ENCODE results near the gene AJUBA. TPM values are rescaled to one million over a fixed set of nuclear protein-coding genes. Genes with fewer than 3 reads are reported as not detected.
A peak's percentile ranks its signal among the peaks of the same experiment; 100 is the strongest.

The AJUBA gene
- total RNA-seq, 1 experiment from 2014 or later, result 42.6 TPM

DNA sequence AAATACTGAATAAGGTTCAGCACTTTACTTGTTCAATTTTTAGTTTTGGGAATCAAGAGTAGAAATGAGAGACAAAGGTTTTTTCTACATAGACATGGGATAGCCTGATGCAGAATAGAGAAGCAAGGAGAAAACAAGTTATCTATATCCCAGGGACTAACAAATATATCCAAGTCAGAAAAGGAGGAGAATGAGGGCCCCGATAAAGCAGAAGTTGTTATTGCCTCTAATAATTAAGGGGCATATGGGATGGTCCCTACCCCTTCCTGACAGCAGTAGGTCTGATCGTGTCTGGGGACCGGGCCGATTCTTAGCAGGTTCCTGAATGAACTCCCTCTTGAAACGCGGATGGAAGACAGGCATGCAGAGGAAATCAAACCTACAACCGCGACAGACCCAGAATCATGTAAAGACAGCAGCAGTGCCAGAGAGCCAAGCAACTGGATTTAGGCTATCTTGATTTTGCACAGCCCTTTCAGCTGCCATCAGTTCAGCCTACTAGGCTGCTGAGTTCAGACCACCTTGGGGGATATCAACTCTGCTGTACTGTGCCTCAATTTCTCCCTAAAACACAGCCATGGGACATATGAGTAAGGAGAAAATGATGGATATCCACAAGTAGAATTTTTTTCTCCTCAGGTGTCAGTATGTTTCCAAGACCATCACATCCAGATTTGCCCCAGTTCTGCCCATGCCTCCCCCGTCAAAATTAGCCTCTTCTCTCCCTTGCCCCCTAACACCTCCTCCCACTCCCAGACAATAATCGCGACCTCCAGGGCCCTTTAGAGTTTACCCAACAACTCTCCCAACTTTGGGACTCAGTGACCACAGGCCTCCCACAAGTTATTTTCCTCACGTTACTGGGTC is 53.9 kb downstream of the AJUBA start:
- H2AFZ ChIP-seq, result peak overlapping the region; percentile 89
- peak overlapping the region; percentile 95 for H3K4me2 ChIP-seq
- no TSS peak for BruUV-seq (replicated peaks)
- POLR2A ChIA-PET (ENCODE audit: unreplicated experiment), result interaction anchor here (0.6 to 1.0 kb wide), 5 partner anchors 10 to 167 kb away, joined by 3 to 13 read pairs (median 4); partner anchors contain the start of genes ACIN1, AJUBA, C14orf119 and RBM23
- peaks cover 28% of the 10 kb centered on the region for H3K36me3 ChIP-seq (ENCODE audit: low read depth)
- DNase-seq, result no peak
- no peak for TF ChIP-seq EZH2 (IDR thresholded peaks at IDR 0.05; ENCODE audit: low read depth)
- TF ChIP-seq, protein P1, sequence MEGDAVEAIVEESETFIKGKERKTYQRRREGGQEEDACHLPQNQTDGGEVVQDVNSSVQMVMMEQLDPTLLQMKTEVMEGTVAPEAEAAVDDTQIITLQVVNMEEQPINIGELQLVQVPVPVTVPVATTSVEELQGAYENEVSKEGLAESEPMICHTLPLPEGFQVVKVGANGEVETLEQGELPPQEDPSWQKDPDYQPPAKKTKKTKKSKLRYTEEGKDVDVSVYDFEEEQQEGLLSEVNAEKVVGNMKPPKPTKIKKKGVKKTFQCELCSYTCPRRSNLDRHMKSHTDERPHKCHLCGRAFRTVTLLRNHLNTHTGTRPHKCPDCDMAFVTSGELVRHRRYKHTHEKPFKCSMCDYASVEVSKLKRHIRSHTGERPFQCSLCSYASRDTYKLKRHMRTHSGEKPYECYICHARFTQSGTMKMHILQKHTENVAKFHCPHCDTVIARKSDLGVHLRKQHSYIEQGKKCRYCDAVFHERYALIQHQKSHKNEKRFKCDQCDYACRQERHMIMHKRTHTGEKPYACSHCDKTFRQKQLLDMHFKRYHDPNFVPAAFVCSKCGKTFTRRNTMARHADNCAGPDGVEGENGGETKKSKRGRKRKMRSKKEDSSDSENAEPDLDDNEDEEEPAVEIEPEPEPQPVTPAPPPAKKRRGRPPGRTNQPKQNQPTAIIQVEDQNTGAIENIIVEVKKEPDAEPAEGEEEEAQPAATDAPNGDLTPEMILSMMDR (conservative IDR thresholded peaks at IDR 0.05), result no peak
- CTCF ChIA-PET, result interaction anchor here (0.6 to 0.7 kb wide), 2 partner anchors 95 to 105 kb away, joined by 3 read pairs; no protein-coding TSS in a partner anchor
- no peaks in the 10 kb centered on the region for H4K20me1 ChIP-seq (ENCODE audit: insufficient read depth)
- no peaks in the 10 kb centered on the region for H3K9me2 ChIP-seq (ENCODE audit: insufficient read depth)
- intact Hi-C loops (cut with micrococcal nuclease; ENCODE audit: unreplicated experiment), result loop anchor here (5.0 kb wide), 1 partner anchor 129 kb away; the partner anchor contains the start of gene CDH24
- peaks cover 32% of the 10 kb centered on the region for H3K4me1 ChIP-seq (replicated peaks; ENCODE audit: insufficient read depth)
- no peaks in the 10 kb centered on the region for H3K9me3 ChIP-seq (ENCODE audit: insufficient read depth, low read depth)
- peaks cover 6% of the 10 kb centered on the region for H3F3A ChIP-seq (ENCODE audit: insufficient read depth, low read depth)
- H3K27ac ChIP-seq, result 0 out of 2 replicates have a peak overlapping the region, but pooled peaks have one; percentile 18
- H3K4me3 ChIP-seq, result peak overlapping the region; percentile 85
- H3K27me3 ChIP-seq (ENCODE audit: insufficient read depth, low read depth), result no peaks in the 10 kb centered on the region
- peaks cover 19% of the 10 kb centered on the region for H3K79me2 ChIP-seq (ENCODE audit: low read depth)

DNA sequence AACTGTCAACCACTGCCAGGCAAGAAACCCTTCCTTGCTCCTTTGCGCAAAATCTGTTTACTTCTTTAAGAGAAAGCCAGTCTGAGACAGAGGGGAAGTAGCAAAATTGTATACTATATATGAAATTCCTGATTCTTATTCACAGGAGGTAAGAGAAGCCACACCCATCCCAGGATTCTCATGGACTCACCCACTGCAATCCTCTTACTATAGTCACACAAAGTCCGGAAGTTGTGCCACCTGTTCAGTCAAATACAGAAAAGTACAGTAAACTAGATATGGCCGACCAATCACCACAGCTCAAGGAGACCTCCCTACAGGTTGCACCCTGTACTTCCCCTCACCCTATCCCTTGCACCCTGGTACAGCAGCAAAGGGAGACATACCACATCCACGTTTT is 56.0 kb downstream of the AJUBA start:
- CTCF ChIA-PET, result interaction anchor here (0.6 kb wide), 2 partner anchors 29 to 32 kb away, joined by 3 to 4 read pairs; no protein-coding TSS in a partner anchor
- DNase-seq, result peak; percentile 44 to 70
- Histone ChIP-seq H3K4me3 (no peak overlapping the region; the same call in 1 of the 2 replicates), H3F3A (ENCODE audit: insufficient read depth, low read depth) (peaks cover 14% of the 10 kb centered on the region), H3K4me2 (peak overlapping the region; percentile 51), H3K9me3 (ENCODE audit: insufficient read depth, low read depth) (no peaks in the 10 kb centered on the region), H3K9me2 (ENCODE audit: insufficient read depth) (no peaks in the 10 kb centered on the region), H3K79me2 (ENCODE audit: low read depth) (peaks cover 19% of the 10 kb centered on the region), H3K36me3 (ENCODE audit: low read depth) (peaks cover 28% of the 10 kb centered on the region), H4K20me1 (ENCODE audit: insufficient read depth) (no peaks in the 10 kb centered on the region), H2AFZ (no peak overlapping the region), H3K4me1 (replicated peaks; ENCODE audit: insufficient read depth) (peaks cover 19% of the 10 kb centered on the region), H3K27me3 (ENCODE audit: insufficient read depth, low read depth) (no peaks in the 10 kb centered on the region), H3K27ac (peak overlapping the region; percentile 55)
- POLR2A ChIA-PET (ENCODE audit: unreplicated experiment), result interaction anchor here (0.6 kb wide), 1 partner anchor 356 kb away, joined by 5 read pairs; no protein-coding TSS in a partner anchor
- no TSS peak for BruUV-seq (replicated peaks)
- intact Hi-C loops (cut with micrococcal nuclease; ENCODE audit: unreplicated experiment), result loop anchor here (5.0 kb wide), 1 partner anchor 131 kb away; the partner anchor contains the start of gene CDH24
- TF ChIP-seq, protein P1 (conservative IDR thresholded peaks at IDR 0.05), result no peak
- no peak for TF ChIP-seq EZH2 (IDR thresholded peaks at IDR 0.05; ENCODE audit: low read depth)

DNA sequence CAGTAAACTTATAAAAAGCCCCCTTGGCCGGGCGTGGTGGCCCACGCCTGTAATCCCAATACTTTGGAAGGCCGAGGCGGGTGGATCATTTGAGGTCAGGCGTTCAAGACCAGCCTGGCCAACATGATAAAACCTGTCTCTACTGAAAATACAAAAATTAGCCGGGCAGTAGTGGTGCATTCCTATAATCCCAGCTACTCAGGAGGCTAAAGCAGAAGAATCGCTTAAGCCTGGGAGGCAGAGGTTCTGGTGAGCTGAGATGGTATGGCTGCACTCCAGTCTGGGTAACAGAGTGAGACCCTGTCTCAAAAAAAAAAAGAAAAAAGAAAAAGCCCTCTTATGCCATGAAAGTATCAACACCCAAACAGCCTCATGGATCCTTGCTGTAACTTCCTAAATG is 56.8 kb downstream of the AJUBA start:
- Histone ChIP-seq H3K4me2 (peak overlapping the region; percentile 51; the same call in 1 of the 2 replicates), H3K4me3 (no peak overlapping the region), H3K4me1 (replicated peaks; ENCODE audit: insufficient read depth) (peaks cover 19% of the 10 kb centered on the region), H3F3A (ENCODE audit: insufficient read depth, low read depth) (peaks cover 14% of the 10 kb centered on the region), H3K27ac (peak overlapping the region; percentile 37; the same call in 1 of the 2 replicates), H3K9me3 (ENCODE audit: insufficient read depth, low read depth) (no peaks in the 10 kb centered on the region), H3K36me3 (ENCODE audit: low read depth) (peaks cover 28% of the 10 kb centered on the region), H3K27me3 (ENCODE audit: insufficient read depth, low read depth) (no peaks in the 10 kb centered on the region), H4K20me1 (ENCODE audit: insufficient read depth) (no peaks in the 10 kb centered on the region), H3K9me2 (ENCODE audit: insufficient read depth) (no peaks in the 10 kb centered on the region), H3K79me2 (ENCODE audit: low read depth) (peaks cover 19% of the 10 kb centered on the region), H2AFZ (no peak overlapping the region)
- no peak for TF ChIP-seq EZH2 (IDR thresholded peaks at IDR 0.05; ENCODE audit: low read depth)
- TF ChIP-seq, protein P1 (conservative IDR thresholded peaks at IDR 0.05), result no peak
- CTCF ChIA-PET, result interaction anchor here (0.6 kb wide), 1 partner anchor 9 kb away, joined by 6 read pairs; no protein-coding TSS in a partner anchor
- intact Hi-C loops (cut with micrococcal nuclease; ENCODE audit: unreplicated experiment), result loop anchor here (5.0 kb wide), 1 partner anchor 132 kb away; the partner anchor contains the start of gene CDH24
- BruUV-seq (replicated peaks), result no TSS peak
- no peak for DNase-seq
- POLR2A ChIA-PET (ENCODE audit: unreplicated experiment), result interaction anchor here (0.6 kb wide), 1 partner anchor 355 kb away, joined by 5 read pairs; no protein-coding TSS in a partner anchor
